ENCODE measurements around the gene C17orf67.
A peak's percentile ranks its signal among the peaks of the same experiment; 100 is the strongest.

The C17orf67 gene, protein sequence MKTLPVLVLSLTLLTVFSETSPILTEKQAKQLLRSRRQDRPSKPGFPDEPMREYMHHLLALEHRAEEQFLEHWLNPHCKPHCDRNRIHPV

DNA sequence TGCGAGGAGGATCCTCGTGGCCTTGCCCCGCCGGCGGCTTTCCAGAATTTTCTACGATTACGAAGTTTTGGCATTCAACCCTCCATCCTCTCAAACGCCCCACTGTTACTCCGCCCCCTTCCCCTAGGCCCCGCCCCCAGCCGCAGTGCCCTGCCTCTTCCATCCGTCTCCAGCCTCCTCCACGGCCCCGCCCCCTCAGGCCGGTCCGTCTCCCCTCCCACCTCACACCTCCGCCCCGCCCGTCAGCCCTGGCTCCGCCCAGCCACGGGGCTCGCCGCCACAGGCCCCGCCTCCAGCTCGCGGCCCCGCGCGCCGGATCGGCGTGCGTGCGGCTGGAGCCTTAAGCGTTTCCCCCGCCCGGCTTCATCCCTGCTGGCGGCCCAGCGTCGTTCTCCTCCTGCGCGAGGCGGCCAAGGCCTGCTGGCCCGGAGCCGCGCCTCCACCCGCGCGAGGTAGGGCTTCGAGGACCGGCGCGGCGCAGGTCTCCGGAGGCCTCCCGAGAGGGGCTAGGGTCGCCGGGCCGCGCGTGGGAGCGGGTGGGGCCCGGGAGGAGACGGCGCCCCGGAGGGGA, at the start of gene C17orf67, which contains the start of gene DGKE:
Gene C17orf67 (minus strand): TSS at position 112 of the 571 bp plus-strand sequence. CDS start 18,110 bp downstream, outside the sequence.
Gene DGKE (plus strand): TSS at position 343 of the 571 bp plus-strand sequence. CDS start 645 bp downstream, outside the sequence.
- TF ChIP-seq ZFX (IDR thresholded peaks at IDR 0.05) = peak; percentile 93; the same call in 1 of the 2 replicates
- TF ChIP-seq, protein P1, sequence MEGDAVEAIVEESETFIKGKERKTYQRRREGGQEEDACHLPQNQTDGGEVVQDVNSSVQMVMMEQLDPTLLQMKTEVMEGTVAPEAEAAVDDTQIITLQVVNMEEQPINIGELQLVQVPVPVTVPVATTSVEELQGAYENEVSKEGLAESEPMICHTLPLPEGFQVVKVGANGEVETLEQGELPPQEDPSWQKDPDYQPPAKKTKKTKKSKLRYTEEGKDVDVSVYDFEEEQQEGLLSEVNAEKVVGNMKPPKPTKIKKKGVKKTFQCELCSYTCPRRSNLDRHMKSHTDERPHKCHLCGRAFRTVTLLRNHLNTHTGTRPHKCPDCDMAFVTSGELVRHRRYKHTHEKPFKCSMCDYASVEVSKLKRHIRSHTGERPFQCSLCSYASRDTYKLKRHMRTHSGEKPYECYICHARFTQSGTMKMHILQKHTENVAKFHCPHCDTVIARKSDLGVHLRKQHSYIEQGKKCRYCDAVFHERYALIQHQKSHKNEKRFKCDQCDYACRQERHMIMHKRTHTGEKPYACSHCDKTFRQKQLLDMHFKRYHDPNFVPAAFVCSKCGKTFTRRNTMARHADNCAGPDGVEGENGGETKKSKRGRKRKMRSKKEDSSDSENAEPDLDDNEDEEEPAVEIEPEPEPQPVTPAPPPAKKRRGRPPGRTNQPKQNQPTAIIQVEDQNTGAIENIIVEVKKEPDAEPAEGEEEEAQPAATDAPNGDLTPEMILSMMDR (conservative IDR thresholded peaks at IDR 0.05) = no peak
- H3K27ac ChIP-seq = peak within 1 kb of the TSS; percentile 95

DNA sequence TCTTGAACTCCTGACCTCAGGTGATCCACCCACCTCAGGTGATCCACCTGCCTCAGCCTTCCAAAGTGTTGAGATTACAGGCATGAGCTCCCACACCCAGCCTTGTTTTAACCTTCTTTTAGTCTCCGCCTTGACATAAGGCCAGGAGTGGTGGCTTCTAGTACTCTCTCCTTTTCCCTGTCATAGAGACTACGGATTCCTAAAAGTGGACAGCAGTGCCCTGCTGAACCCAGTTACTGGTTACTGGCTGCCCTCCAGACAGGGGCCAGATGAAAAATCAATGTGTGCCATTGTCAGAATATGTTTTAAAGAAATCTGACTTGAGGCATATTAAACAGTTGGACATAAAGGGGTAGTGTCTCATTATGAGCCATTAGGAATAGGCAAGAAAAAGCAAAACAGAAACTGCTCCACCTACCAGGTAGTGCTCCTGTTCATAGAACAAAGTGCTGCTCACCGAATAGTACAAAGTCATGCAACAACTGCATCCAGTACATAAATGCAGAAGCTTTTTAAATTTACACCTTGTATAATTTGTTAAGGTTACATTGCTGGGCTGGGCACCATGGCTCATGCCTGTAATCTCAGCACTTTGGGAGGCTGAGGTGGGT, 48.1 kb upstream of the C17orf67 start:
- no peak overlapping the region for H3K27ac ChIP-seq
- no peak for TF ChIP-seq ZFX (IDR thresholded peaks at IDR 0.05)
- TF ChIP-seq, protein P1 (conservative IDR thresholded peaks at IDR 0.05) = no peak

DNA sequence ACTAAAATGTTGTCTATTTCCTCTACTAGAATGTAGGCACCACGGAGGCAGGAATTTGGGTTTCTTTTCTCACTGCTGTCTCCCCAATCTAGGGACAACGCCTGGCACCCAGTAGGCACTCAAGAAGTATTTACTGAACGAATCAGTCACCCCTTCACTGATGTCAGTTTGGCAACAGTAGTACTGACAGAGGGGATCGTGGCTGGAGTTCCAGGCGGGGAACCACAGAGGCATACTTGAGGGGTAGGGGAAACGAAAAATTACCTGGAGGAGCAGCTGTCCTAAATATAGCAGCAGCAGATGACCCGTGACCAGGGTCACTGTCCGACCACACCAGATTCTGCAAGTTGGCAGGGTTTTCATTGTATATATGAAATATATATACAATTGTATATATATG, 46.9 kb upstream of the C17orf67 start:
- no peak for TF ChIP-seq ZFX (IDR thresholded peaks at IDR 0.05)
- TF ChIP-seq, protein P1 (conservative IDR thresholded peaks at IDR 0.05) = no peak
- H3K27ac ChIP-seq = no peak overlapping the region

DNA sequence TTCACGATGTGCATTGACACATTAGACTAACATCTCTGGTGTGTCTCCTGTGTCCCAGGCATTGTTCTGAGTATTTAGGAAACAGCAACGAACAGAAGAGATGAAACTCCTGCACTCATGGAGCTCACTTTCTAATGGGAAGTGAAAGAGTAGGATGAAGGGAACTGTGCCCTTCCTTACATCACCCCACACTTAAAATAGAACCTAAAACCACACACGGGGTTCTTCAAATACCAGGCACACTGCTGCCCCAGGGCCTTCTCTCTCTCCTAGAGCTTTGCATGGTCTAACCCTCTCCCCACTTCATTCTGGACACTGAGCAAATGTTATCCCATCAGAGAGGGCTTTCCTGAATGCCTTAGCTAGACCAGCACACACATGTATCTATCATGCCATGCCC, 46.4 kb upstream of the C17orf67 start:
- no peak overlapping the region for H3K27ac ChIP-seq
- TF ChIP-seq ZFX (IDR thresholded peaks at IDR 0.05) = no peak
- TF ChIP-seq, protein P1 (conservative IDR thresholded peaks at IDR 0.05) = no peak

DNA sequence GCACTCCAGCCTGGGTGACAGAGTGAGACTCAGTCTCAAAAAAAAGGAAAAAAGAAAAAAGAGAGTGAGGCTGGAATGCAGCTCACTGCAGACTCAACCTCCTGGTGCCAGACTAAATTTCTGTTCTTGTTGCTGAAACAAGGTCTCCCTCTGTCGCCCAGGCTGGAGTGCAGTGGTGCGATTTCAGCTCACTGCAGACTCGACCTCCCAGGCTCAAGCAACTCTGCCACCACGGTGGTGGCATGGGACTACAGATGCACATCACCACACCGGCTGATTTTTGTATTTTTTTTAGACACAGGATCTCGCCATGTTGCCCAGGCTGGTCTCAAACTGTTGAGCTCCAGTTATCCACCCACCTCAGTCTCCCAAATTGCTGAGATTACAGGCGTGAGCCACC, 45.6 kb upstream of the C17orf67 start:
- no peak overlapping the region for H3K27ac ChIP-seq
- TF ChIP-seq, protein P1 (conservative IDR thresholded peaks at IDR 0.05) = no peak
- no peak for TF ChIP-seq ZFX (IDR thresholded peaks at IDR 0.05)

DNA sequence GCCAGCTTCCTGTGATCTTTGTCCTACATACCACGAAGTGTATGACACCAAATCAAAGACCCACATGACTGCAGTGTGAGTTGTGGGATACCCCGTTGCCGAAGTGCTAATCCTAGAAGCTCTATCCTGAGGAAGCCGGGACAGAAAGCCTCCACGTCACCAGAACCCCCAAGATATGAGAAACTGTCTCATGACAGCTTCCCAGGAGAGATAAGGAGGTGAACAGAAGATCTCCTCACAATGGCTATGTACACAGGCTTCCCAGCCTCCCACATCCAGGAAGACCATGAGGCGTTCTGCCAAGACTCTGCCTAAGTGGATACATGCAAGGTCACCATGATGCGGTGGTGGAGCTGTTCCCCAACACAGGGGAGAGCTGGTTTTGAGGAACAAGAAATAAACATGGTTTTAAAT, 43.1 kb upstream of the C17orf67 start:
- H3K27ac ChIP-seq = no peak overlapping the region
- TF ChIP-seq ZFX (IDR thresholded peaks at IDR 0.05) = no peak
- TF ChIP-seq, protein P1 (conservative IDR thresholded peaks at IDR 0.05) = no peak

DNA sequence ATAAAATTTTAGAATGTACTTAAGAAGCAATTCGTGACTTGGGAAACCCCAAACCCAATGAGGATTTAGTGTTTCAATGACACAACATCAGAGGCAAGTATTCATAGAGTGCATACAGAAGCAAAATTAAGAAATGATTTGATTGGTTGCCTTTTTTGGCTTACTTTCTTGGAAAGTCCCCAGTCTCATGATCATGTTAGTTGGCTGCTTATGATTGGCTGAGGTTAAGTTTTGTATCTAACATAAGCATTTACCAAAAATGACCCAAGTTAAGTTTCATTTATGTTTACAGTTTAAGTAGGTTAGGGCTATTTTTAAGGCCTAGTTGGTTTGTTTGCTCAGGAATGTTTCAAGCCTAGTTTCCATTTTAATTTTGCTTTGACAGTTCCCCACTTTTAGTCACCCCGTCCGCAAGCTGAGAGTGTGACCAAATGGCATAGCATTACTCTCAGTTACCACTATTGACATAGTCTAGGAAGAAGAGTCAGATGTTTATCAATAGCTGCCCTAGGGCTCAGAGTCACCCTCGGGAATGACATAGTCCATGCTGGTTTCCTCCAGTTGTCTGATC, 36.4 kb upstream of the C17orf67 start:
- no peak overlapping the region for H3K27ac ChIP-seq
- TF ChIP-seq, protein P1 (conservative IDR thresholded peaks at IDR 0.05) = no peak
- TF ChIP-seq ZFX (IDR thresholded peaks at IDR 0.05) = no peak
